Peyer's patch (tissue), 4 donors: Measurements from ENCODE around the gene CNTNAP2. TPM values are rescaled to one million over a fixed set of nuclear protein-coding genes. Genes with fewer than 3 reads are reported as not detected.
"Not testable (repeated sequence)": the region's sequence is repeated elsewhere in the genome, so short reads cannot be mapped to it uniquely, and the experiment has no call there.

Experiments used
- DNase-seq, 3 donors: peaks; one replicate each; pipeline ENCODE4 v3.0.0-alpha.2; 2017 to 2019
- H3K27ac ChIP-seq, 4 donors: fragments of 200-600 bp; sonication (generic); one replicate each; pipeline ENCODE4 v1.5.1; 2016 to 2019
- H3K27me3 ChIP-seq, 2 donors: fragments of 200-600 bp; sonication (generic); one replicate each; pipeline ENCODE4 v1.5.1; 2019
- H3K36me3 ChIP-seq, 3 donors: fragments of 200-600 bp; sonication (generic); one replicate each; pipeline ENCODE4 v1.5.1; 2016 to 2019
- H3K4me1 ChIP-seq, 4 donors: fragments of 200-600 bp; sonication (generic); one replicate each; pipeline ENCODE4 v1.5.1; 2016 to 2019
- H3K4me3 ChIP-seq, 4 donors: fragments of 200-600 bp; sonication (generic); 1 replicate in 3 of 4; 2 replicates in 1 of 4; pipeline ENCODE4 v1.5.1; 2016 to 2019; ENCODE audit warnings: mild to moderate bottlenecking in 1 of 4
- H3K9me3 ChIP-seq, 4 donors: fragments of 200-600 bp; sonication (generic); one replicate each; pipeline ENCODE4 v1.5.1; 2016 to 2019; ENCODE audit warnings: mild to moderate bottlenecking in 1 of 4
- CTCF ChIP-seq, 6 experiments: fragments of 450-650 bp in 4 of 6; fragments of 200-600 bp in 2 of 6; sonication (generic) in 1 of 6; IDR thresholded peaks; one replicate each; pipeline ENCODE4 v1.5.1; 2017 to 2019; ENCODE audit warnings: antibody characterized with exemption in 6 of 6, mild to moderate bottlenecking in 3 of 6, moderate library complexity in 1 of 6
- POLR2A ChIP-seq, 2 donors: fragments of 450-650 bp; IDR thresholded peaks; one replicate each; pipeline ENCODE4 v1.5.1; 2017; ENCODE audit warnings: antibody characterized with exemption in 2 of 2, mild to moderate bottlenecking in 2 of 2, moderate library complexity in 2 of 2
- total RNA-seq, 4 donors: library from RNA; depleted of rRNA; stranded (reverse); fragments of >200 nt; gene quantifications; one replicate each; pipeline ENCODE4 v1.1.0, GENCODE V29; 2016

The CNTNAP2 gene
- total RNA-seq, 4 donors from 2014 or later, result 1.5 to 4.9 (median 3.6) TPM

- H3K4me3 ChIP-seq, result no peak overlapping the region
- no peaks in the 10 kb centered on the region for H3K4me1 ChIP-seq
- no peak for DNase-seq
- no peaks in the 10 kb centered on the region for H3K27me3 ChIP-seq
- no peaks in the 10 kb centered on the region for H3K36me3 ChIP-seq
- H3K9me3 ChIP-seq, result peaks cover 0 to 3% (median 0%) of the 10 kb centered on the region in 4 donors
- no peak overlapping the region for H3K27ac ChIP-seq
- TF ChIP-seq CTCF (IDR thresholded peaks at IDR 0.05), result no peak
- no peak for TF ChIP-seq POLR2A (IDR thresholded peaks at IDR 0.05)
Observed at GRCh38 chr7:146185844-146186243, 69.2 kb downstream of the CNTNAP2 start.

GRCh38 chr7:146191428-146191827 lies 74.8 kb downstream of the CNTNAP2 start:
- H3K27me3 ChIP-seq, H3K27ac ChIP-seq, H3K36me3 ChIP-seq, DNase-seq, H3K4me1 ChIP-seq, H3K4me3 ChIP-seq: not testable (repeated sequence)
- peaks cover 0 to 10% (median 0%) of the 10 kb centered on the region in 4 donors for H3K9me3 ChIP-seq

- Histone ChIP-seq H3K27ac (no peak overlapping the region), H3K36me3 (no peaks in the 10 kb centered on the region), H3K4me1 (no peaks in the 10 kb centered on the region), H3K9me3 (peaks cover 0 to 2% (median 0%) of the 10 kb centered on the region in 4 donors), H3K27me3 (no peaks in the 10 kb centered on the region), H3K4me3 (no peak overlapping the region)
- DNase-seq, result no peak
- TF ChIP-seq CTCF (IDR thresholded peaks at IDR 0.05), result no peak
- no peak for TF ChIP-seq POLR2A (IDR thresholded peaks at IDR 0.05)
Observed at GRCh38 chr7:146201945-146202344, 85.3 kb downstream of the CNTNAP2 start.

- Histone ChIP-seq H3K36me3 (no peaks in the 10 kb centered on the region), H3K4me1 (no peaks in the 10 kb centered on the region), H3K4me3 (no peak overlapping the region), H3K27ac (no peak overlapping the region), H3K9me3 (no peaks in the 10 kb centered on the region), H3K27me3 (no peaks in the 10 kb centered on the region)
- TF ChIP-seq POLR2A (IDR thresholded peaks at IDR 0.05) (no peak), CTCF (IDR thresholded peaks at IDR 0.05) (no peak)
- DNase-seq, result no peak
Observed at GRCh38 chr7:146206270-146206669, 89.7 kb downstream of the CNTNAP2 start.

GRCh38 chr7:146208492-146208891 lies 91.9 kb downstream of the CNTNAP2 start:
- no peaks in the 10 kb centered on the region for H3K9me3 ChIP-seq
- no peaks in the 10 kb centered on the region for H3K36me3 ChIP-seq
- no peak for TF ChIP-seq CTCF (IDR thresholded peaks at IDR 0.05)
- TF ChIP-seq POLR2A (IDR thresholded peaks at IDR 0.05), result no peak
- H3K27ac ChIP-seq, result no peak overlapping the region
- H3K4me3 ChIP-seq, result no peak overlapping the region
- H3K4me1 ChIP-seq, result no peaks in the 10 kb centered on the region
- no peak for DNase-seq
- H3K27me3 ChIP-seq, result no peaks in the 10 kb centered on the region

- Histone ChIP-seq H3K27me3 (no peaks in the 10 kb centered on the region), H3K4me1 (no peaks in the 10 kb centered on the region), H3K4me3 (no peak overlapping the region), H3K36me3 (no peaks in the 10 kb centered on the region), H3K27ac (no peak overlapping the region), H3K9me3 (no peaks in the 10 kb centered on the region)
- no peak for TF ChIP-seq CTCF (IDR thresholded peaks at IDR 0.05)
- no peak for TF ChIP-seq POLR2A (IDR thresholded peaks at IDR 0.05)
- no peak for DNase-seq
Observed at GRCh38 chr7:146214842-146215241, 98.2 kb downstream of the CNTNAP2 start.
